Measurements from ENCODE around the gene KIF21B.
"Not testable (repeated sequence)": the region's sequence is repeated elsewhere in the genome, so short reads cannot be mapped to it uniquely, and the experiment has no call there.

KIF21B gene

DNA sequence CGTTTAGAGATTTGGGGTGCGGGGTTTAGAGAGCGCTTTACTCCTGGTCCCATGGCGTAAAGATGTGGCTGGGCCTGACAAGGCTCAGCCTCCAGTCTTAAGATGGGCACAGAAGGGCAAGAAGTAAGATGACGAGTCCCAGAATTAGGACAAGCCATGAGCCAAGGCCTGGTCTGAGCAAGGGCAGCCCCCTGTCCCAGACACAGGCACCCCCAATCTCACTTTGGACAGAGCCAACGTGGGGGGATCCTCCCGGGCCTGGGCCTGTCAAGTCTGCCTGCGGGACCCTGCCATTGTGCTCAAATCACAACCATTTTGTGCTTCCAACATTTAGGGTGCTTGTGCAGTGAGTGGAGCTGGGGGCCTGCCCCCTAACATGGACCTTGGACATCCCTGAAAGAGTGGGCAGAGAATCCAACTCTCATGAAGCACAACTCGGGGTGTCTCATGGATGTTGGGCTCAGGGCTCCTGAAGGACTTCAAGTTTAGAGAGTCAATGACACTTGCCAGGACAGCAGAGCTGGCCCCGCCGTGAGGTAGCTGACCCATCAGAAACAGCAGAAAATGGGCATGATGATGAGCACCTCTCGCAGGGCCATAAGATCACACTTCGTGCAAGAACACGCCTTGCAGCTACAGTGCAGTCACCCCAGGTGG lies 52.6 kb downstream of the KIF21B start:
- DNase-seq, result no peak

DNA sequence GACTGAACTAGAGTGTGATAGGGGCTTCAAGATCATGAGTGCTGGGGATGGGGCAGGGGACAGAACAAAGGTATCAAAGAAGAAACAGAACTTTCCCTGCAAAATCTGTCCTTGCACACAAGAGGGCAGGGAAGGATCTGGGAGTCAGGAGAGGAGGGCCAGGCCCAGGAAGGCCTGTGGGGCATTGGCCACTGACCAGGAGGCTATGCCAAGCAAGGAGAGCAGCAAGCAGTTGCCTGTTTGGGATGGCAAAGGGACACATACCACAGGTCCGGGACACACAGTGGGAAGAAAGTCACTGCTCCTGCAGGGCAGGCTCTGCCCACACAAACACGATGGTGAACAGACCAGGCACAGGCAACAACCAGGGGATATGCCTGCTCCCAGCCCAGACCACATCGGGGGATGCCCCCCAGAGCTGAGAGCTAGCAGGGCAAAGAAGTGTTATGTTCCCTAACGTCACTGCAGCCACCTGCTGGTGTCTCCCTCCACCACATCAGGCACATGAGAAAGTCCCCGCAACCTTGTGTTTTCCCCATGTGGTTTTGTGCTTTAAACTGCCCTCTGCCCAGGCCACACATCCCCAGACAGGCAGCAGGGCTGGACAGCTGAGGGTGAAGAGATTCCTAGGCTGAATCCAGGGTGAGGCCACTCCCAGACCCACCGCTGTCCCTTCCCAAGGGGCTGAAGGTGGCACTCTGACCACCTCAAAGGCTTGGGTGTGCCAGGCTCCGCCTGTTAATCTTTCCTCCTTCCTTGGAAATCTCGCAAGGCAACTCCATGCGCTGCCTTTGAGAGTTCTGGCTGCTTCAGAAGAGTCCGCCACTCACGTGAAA lies 53.6 kb downstream of the KIF21B start:
- DNase-seq, result no peak

- no peak for DNase-seq
These were observed 54.8 kb downstream of the KIF21B start for GRCh38 chr1:200968469-200969410.

DNA sequence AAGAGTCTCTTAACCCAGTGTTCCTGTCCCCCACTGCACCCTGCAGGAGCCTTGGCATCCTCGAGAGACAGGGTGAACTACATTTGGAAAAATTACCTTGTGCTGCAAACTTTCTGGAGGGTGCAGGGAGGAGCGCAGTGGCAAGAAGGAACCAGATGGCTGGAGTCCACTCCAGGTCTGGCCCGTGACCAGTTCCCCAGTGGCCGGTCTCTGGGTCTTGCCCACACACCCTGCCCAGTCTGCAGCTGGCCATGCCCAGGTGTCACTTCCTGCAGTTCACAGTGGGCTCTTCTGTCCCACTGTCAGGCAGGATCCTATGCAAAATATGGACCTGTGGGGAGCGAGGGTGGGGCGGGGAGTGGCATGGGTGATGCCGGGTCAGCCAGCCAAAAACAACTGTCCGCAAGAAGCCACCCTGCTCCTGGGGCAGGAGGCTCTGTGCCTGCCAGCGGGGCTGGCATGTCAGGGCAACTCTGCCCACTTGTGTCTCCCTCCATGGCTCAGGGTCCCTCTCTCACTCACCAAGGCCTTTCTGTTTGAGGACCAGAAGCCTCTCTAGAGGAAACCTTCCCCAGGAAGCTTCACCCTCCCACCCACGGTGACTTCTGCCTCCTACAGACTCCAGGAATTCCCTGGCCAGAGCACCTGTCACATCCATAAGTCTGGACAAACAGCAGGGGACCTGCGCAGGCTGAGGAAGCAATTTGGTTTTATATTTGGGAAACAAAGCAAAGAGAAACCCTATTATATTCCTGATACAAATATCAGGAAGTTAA lies 55.6 kb downstream of the KIF21B start:
- DNase-seq, result no peak

- DNase-seq, result no peak
These were observed 56.6 kb downstream of the KIF21B start for GRCh38 chr1:200966934-200967333.

- DNase-seq, result no peak
These were observed 58.3 kb downstream of the KIF21B start for GRCh38 chr1:200965111-200965805.

DNA sequence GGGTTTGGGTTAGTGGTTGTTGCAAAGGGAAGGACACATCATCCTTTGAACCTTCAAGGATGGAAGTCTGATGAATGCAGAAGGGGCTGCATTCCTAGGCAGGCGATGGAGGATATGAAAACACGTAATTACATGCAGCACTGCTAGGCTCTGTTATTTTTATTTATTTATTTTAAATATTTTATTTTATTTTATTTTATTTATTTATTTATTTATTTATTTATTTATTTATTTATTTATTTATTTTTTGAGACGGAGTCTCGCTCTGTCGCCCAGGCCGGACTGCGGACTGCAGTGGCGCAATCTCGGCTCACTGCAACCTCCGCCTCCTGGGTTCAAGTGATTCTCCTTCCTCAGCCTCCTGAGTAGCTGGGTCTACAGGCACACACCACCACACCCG lies 59.6 kb downstream of the KIF21B start:
- DNase-seq, result not testable (repeated sequence)

- no peak for DNase-seq
These were observed 60.4 kb downstream of the KIF21B start for GRCh38 chr1:200963076-200963475.

GRCh38 chr1:200962631-200963030 lies 60.9 kb downstream of the KIF21B start:
- DNase-seq, result no peak

GRCh38 chr1:200962151-200962550 lies 61.4 kb downstream of the KIF21B start:
- DNase-seq, result not testable (repeated sequence)

DNA sequence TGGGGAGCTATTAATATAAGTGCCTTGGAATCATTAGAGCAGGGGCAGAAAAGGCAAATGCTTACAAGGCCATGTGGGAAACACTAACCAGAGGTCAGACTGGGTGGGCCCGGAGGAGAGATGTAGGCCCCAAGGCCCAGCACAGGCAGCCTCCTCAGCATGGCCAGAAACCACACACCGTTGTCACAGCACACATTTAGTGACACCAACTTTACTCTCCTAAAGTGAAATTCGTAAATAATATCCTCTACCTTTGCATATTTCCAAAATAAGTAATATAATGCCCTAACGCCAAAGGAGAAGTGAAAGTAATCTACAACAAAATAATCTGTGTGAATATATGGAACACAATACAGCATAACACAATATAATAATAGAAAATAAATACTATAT lies 62.6 kb downstream of the KIF21B start:
- no peak for DNase-seq

DNA sequence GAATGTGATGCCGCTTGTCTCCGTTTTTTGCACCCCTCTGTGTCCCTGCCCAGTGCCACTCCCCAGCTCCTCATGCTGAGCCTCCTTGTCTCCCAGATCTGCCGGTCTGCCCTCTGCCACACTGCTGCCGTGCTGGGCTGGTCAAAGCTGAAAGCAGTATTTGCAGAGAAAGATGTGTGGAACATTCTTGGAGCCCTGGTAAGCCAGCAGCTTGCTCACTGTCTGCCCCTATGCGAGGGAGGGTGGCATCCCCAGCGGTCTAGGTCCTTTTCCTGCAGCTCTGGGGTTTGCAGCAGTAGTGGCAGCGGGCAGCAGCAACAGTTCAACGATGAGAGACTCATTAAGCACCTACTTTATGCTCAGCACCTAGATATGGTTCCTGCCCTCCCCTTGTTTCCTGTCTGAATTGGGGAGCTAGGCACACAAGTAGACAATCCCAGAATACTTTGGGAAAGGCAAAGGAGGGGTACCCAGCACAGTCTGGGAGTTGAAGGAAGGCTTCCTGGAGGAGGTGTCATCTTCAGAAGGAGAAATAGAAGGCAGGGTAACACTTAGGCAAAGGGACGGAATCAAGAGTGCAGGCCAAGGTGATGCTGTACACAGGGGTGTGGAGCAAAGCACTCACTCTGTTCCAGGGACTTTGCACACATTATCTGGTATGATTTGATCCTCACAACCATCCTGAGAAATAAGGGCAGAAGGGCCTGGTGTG lies 63.1 kb downstream of the KIF21B start:
- DNase-seq, result no peak

- no peak for DNase-seq
These were observed 64.0 kb downstream of the KIF21B start for GRCh38 chr1:200959411-200959921.

DNA sequence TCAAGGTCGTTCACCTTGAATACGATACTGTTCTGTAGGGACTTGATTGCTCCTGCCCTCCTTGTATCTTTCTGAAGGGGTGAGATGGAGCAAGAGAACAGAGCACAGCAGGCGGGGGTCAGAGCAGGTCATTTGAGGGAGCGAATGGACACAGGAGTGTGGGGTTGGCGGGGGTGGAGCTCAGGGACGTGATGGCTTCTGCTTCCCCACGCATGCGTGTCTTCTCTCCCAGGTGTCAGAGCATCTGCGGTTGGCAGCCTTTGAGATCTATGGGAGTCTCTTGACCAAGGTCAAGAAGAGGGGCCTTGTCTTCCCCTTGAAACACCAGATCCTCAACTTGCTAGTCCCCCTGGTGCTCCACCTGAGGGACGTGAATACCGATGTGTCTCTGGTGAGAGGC lies 64.9 kb downstream of the KIF21B start:
- no peak for DNase-seq

GRCh38 chr1:200954434-200954833 lies 69.1 kb downstream of the KIF21B start:
- no peak for DNase-seq

DNA sequence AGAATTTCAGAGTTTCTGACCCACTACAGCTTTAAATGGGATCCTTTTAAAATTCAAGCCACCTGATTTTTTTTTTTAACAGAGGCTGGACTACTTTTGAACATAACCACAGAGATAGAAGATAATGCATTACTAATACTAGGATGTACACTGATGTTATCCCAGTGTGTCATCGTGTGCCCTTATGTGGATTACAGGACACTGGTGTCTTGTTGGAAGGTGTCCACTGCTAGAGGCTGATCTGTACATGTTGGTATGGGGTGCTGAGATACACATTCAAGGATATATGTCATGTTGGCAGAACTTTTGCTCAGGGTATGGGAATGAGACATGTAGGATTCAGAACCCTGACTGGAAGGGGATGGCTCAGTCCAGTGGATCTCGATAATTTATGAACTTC lies 72.5 kb downstream of the KIF21B start:
- DNase-seq, result no peak

DNA sequence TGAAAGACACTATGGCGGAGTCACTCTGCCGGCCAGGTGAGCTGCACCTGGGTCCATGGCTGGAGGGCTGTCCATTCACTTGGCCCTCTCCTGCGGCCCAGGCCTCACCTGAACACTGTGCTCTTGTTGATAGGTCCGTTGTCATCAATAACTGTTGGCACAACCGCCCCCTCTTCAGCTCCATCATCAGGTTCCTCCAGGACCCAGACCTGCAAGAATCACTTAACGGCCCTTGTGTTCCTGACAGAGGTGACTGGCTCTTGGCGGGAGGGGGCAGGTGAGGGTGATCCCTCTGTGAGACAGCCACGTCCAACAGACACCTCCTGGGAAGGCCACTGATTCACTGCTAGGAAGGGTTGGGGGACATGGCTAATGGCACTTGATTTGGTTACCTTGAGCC lies 73.9 kb downstream of the KIF21B start:
- no peak for DNase-seq

DNA sequence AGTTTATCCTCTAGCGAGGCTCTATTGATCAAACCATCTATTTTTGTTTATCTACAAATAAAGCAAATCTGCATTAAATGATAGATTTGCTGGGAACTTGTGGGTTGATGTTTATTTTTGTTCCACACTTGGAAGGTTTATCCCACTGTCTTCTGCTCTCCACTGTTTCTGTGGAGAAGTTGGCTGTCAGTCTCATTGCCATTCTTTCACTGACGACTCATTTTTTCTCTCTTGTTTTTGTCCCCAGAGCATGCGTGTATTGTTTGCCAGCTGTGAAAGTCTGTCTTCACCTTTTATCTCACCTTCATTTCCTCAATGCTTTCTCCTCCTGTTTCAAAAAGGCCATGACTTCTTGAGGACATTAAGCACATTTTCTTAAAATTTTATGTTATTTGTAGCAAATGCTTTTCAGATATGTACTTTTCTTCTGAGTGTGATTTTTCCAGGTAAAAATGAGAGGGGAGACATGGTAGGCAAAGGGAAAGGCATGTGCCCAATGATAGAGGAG lies 76.4 kb downstream of the KIF21B start:
- DNase-seq, result no peak

DNA sequence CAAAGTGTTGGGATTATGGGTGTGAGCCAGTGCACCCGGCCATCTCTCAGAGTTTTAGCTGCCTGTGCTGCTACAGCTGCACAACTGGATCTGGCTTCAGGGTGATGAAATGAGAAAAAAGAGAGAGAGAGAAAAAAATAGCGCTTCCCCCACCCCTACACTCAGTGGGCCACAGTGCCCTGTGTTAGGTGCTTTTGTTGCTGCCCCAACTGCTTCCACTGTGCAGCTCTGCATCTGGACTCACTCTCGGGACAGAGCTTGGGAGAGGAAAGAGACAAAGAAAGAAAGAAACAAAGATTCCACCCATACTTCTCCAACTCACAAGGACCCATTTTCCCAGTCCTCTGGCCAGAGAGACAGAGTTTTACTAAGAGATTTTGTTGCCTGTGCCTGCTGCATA lies 78.4 kb downstream of the KIF21B start:
- no peak for DNase-seq

DNA sequence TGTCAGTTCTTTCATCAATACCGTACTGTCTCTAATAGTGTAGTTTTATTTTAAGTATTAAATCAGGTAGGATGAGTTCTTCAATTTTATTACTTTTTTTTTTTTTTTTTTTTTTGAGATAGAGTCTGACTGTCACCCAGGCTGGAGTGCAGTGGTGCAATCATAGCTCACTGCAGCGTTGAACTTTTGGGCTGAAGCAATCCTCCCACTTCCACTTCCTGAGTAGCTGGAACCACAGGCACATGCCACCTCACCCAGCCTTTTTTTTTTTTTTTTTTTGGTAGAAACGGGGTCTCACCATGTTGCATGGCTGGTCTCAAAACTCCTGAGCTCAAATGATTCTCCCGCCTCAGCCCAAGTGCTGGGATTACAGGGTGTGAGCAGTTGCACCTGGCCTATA lies 84.6 kb downstream of the KIF21B start:
- DNase-seq, result no peak
